Skeletal muscle tissue (tissue), 1 donor: ENCODE results near the gene COIL. TPM values are rescaled to one million over a fixed set of nuclear protein-coding genes. Genes with fewer than 3 reads are reported as not detected.

Source experiments
- total RNA-seq: library from RNA; depleted of rRNA; stranded (reverse); fragments of >200 nt; gene quantifications from one replicate; pipeline ENCODE4 v1.2.3, GENCODE V29; 2014

COIL gene
- total RNA-seq, 1 donor from 2014 or later, result 14.6 TPM

Other genes with a start within 250 kb of the COIL start
- gene C17orf67, start 127.1 kb downstream of the COIL start, total RNA-seq, result 1.0 TPM
- gene DGKE, start 126.9 kb downstream of the COIL start, total RNA-seq, result 6.8 TPM
- 7.8 TPM for gene TRIM25, start 47.0 kb downstream of the COIL start, total RNA-seq
- 12.5 TPM for gene SCPEP1, start 17.1 kb upstream of the COIL start, total RNA-seq
- 63.7 TPM for gene AKAP1, start 124.2 kb upstream of the COIL start, total RNA-seq